Skeletal muscle satellite cell (primary cell): ENCODE data around the gene RPL28.
"Not testable (repeated sequence)": the region's sequence is repeated elsewhere in the genome, so short reads cannot be mapped to it uniquely, and the experiment has no call there.

Experiments
- H3K27me3 ChIP-seq: 2 replicates; pipeline ENCODE4 v1.7.0; 2013; ENCODE audit warnings: low read length; ENCODE audit not compliant: control insufficient read depth, insufficient read depth
- H3K36me3 ChIP-seq: 2 replicates; pipeline ENCODE4 v1.7.0; 2013; ENCODE audit warnings: mild to moderate bottlenecking, control low read depth, low read length; ENCODE audit not compliant: insufficient read depth
- H3K4me1 ChIP-seq: 2 replicates; pipeline ENCODE4 v1.7.0; 2013; ENCODE audit warnings: low read length; ENCODE audit not compliant: control insufficient read depth, insufficient read depth
- H3K4me2 ChIP-seq: 2 replicates; pipeline ENCODE4 v1.7.0; 2013; ENCODE audit warnings: mild to moderate bottlenecking, low read length
- H3K4me3 ChIP-seq: 2 replicates; pipeline ENCODE4 v1.7.0; 2013; ENCODE audit warnings: low read length
- H3K9ac ChIP-seq: 2 replicates; pipeline ENCODE4 v1.7.0; 2013; ENCODE audit warnings: mild to moderate bottlenecking, low read depth, low read length, moderate library complexity
- H3K9me3 ChIP-seq: replicated peaks from 2 replicates; pipeline ENCODE4 v1.7.0; 2013; ENCODE audit warnings: mild to moderate bottlenecking, control low read depth, low read length

Gene RPL28

DNA sequence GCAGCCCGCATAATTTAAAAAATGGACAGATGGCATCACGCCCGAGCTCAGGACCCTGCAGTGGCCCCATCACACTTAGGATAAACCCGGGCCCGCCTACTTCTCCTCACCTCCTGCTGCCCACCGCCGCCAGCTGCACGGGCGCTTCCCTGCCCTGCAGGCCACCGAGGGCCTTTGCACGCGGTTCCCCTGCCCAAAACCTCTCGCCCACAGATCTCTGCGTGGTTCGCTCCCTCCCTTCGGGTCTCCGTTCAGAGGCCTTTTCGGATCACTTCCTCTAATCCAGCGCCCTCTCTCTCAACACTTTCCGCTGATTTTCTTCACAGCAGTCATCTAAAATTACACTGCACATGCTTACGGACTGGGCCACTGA lies 55.6 kb downstream of the RPL28 start:
- Histone ChIP-seq H3K27me3 (peaks cover 64% of the 10 kb centered on the region), H3K4me2 (no peak overlapping the region), H3K9me3 (no peaks in the 10 kb centered on the region), H3K36me3 (no peaks in the 10 kb centered on the region), H3K9ac (no peak overlapping the region), H3K4me1 (peaks cover 3% of the 10 kb centered on the region), H3K4me3 (no peak overlapping the region)

DNA sequence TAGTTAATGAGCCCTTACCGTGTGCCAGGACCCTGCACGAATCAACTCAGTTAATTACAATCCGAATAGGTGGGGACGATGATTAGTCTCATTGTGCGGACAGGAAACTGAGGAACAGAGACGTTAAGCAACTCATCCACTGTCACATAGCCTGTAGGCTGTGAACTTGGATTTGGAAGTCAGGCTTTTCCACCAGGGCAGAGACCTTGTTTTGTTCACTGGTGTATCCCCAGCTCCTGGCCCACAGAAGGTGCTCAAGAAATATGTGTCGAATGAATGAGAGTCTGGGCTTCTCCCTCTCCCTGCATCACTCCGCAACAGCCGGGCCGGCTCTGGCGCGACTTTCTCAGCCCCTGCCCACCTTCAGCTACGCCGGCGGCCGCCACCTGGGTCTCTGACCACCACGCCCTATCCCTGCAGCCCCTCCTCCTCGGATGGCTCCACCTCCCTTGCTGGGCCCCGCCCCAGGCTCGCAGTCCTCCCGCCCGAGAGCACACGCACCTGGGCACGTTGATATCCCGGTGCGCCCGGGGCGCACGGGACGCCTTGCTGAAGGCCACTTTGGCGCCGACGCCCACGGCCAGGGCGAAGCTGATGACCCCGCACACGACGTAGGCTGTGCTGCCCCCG lies 56.1 kb downstream of the RPL28 start:
- peaks cover 67% of the 10 kb centered on the region for H3K27me3 ChIP-seq
- peaks cover 3% of the 10 kb centered on the region for H3K4me1 ChIP-seq
- H3K36me3 ChIP-seq: no peaks in the 10 kb centered on the region
- no peak overlapping the region for H3K4me2 ChIP-seq
- no peak overlapping the region for H3K9ac ChIP-seq
- no peaks in the 10 kb centered on the region for H3K9me3 ChIP-seq
- H3K4me3 ChIP-seq: no peak overlapping the region

DNA sequence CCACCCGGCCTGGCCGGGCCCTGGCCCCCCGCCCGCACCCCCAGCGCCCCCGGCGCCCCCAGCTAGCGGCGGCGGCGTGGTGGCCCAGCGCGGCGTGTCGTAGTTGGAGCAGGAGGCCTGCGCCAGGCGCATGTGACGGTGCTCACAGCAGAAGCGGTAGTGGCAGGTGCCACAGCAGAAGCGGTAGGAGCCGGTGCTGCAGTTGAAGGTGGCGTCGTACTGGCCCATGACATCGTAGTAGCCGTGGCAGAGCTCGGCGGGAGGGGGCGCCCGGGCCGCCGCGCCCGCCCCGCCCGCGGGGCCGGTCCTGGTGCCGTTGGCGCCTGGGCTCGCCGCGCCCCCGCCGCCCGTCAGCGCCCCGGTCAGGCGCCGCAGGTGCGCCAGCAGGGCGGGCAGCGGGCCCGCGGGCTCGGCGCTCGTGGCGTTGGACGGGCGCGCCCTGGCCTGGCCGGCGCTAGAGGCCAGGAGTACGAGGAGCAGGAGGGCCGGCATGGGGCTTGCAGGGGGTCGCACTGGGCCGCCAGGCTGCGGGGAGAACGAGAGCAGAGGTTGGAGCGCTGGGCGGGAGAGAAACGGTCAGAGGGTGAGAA lies 56.7 kb downstream of the RPL28 start:
- Histone ChIP-seq H3K4me2 (no peak overlapping the region), H3K4me3 (no peak overlapping the region), H3K4me1 (peaks cover 3% of the 10 kb centered on the region), H3K27me3 (peaks cover 72% of the 10 kb centered on the region), H3K36me3 (no peaks in the 10 kb centered on the region), H3K9me3 (no peaks in the 10 kb centered on the region), H3K9ac (no peak overlapping the region)

DNA sequence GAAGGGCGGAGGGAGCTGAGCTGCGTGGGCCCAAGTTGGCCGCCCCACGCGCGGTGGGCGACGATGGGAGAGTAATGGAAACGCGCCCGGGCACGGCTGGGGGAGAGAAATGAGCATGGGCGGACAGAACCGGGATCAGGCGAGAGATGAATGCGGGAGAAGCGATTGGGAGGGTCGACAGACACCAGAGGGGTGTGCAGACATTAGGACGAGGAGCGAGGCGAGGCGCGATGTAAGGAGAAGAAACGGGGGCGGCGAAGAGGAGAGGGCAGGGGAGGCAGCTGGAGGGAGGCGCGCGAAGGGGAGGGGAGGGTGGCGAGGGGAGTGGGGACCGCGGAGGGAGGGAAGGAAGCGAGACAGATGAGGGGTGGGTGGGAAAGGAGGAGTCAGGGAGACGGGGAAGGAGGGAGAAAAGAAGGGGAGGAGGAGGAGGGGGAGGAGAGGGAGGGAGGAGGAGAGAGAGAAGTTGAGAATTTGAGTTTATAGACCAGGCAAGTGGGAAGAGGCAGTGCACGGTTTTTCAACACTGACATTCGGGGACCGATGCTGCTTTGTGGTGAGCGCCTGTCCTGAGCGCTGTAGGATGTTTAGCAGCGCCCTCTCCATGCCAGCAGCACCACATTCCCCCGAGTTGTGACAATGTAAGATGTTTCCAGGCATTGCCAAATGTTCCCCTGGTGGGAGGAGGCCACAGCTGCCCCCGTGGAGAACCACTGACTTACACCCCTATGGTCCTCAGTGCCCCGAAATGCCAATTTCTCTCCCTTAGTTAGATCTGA lies 57.5 kb downstream of the RPL28 start, which contains the start of gene SHISA7:
Gene SHISA7 (minus strand): TSS at position 256 of the 779 bp plus-strand sequence. CDS start 437 bp downstream, outside the sequence.
- H3K27me3 ChIP-seq: peaks cover 77% of the 10 kb centered on the region
- H3K9me3 ChIP-seq: no peaks in the 10 kb centered on the region
- H3K36me3 ChIP-seq: no peaks in the 10 kb centered on the region
- peaks cover 3% of the 10 kb centered on the region for H3K4me1 ChIP-seq
- H3K4me2 ChIP-seq: no peak within 1 kb of the TSS
- no peak within 1 kb of the TSS for H3K9ac ChIP-seq
- H3K4me3 ChIP-seq: no peak within 1 kb of the TSS

DNA sequence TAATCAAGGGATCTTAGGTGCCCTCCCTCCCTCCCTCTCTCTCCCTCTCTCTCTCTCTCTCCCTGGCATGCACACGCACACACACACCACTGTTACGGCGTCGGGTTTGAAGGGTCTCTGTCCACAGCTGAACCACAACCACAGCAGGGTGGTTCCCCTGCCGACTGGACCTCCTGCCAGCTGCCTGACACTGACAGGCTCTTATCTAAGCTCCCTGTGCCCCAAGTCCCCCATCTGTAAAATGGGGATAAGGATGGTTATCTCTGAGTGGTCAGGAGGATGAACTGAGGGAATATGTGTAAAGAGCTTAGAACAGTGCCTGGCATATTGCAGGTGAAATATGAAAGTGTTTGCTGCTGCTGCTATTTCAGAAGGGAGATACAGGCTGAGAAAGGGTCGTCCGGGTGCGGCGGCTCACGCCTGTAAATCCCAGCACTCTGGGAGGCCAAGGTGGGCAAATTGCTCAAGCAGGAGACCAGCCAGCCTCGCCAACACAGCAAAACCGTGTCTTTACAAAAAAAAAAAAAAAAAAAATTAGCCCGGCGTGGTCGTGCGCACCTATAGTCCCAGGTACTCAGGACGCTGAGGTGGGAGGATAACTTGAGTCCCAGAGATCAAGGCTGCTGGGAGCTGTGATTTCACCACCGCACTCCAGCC lies 58.2 kb downstream of the RPL28 start:
- no peak overlapping the region for H3K4me3 ChIP-seq
- no peaks in the 10 kb centered on the region for H3K9me3 ChIP-seq
- H3K9ac ChIP-seq: no peak overlapping the region
- H3K27me3 ChIP-seq: peaks cover 75% of the 10 kb centered on the region
- H3K4me2 ChIP-seq: no peak overlapping the region
- H3K36me3 ChIP-seq: no peaks in the 10 kb centered on the region
- peaks cover 3% of the 10 kb centered on the region for H3K4me1 ChIP-seq

DNA sequence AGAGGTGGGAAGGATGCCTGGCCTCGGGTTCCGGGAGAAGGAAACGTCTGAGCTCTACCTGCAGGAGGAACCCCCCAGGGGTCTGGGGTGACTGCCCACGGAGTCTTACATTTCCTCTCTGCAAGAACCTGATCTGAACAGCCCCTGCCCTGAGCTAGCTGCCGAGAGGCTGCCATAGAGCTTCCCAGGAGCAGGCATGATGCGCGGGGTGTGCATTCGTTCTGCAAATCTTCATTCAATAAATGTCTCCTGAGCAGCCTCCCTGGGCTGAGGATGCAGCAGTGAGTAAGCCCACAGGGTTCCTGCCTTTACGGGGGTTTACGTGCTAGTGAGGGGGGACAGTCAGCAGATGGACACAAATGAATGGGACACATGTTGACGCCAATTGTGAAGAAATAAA lies 58.9 kb downstream of the RPL28 start:
- Histone ChIP-seq H3K9ac (no peak overlapping the region), H3K36me3 (no peaks in the 10 kb centered on the region), H3K4me1 (peaks cover 3% of the 10 kb centered on the region), H3K4me3 (no peak overlapping the region), H3K4me2 (no peak overlapping the region), H3K27me3 (peaks cover 74% of the 10 kb centered on the region), H3K9me3 (no peaks in the 10 kb centered on the region)

DNA sequence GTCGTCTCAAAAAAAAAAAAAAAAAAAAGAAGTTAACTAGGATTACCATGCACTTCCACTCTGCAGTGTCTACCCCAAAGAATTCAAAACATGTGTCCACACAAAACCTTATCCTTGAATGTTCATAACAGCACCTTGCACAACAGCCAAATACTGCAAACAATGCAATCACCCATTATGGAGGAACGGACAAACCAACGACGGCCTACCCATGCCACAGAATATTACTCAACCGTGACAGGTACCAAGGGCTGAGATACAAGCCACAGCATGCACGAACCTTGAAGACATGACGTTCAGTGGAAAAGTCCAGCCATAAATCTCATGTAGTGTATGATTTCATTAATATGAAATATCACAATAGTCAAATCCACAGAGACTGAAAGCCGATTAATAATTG lies 60.3 kb downstream of the RPL28 start:
- Histone ChIP-seq H3K9ac (no peak overlapping the region), H3K4me2 (no peak overlapping the region), H3K36me3 (no peaks in the 10 kb centered on the region), H3K9me3 (no peaks in the 10 kb centered on the region), H3K4me1 (no peaks in the 10 kb centered on the region), H3K27me3 (peaks cover 72% of the 10 kb centered on the region), H3K4me3 (no peak overlapping the region)

DNA sequence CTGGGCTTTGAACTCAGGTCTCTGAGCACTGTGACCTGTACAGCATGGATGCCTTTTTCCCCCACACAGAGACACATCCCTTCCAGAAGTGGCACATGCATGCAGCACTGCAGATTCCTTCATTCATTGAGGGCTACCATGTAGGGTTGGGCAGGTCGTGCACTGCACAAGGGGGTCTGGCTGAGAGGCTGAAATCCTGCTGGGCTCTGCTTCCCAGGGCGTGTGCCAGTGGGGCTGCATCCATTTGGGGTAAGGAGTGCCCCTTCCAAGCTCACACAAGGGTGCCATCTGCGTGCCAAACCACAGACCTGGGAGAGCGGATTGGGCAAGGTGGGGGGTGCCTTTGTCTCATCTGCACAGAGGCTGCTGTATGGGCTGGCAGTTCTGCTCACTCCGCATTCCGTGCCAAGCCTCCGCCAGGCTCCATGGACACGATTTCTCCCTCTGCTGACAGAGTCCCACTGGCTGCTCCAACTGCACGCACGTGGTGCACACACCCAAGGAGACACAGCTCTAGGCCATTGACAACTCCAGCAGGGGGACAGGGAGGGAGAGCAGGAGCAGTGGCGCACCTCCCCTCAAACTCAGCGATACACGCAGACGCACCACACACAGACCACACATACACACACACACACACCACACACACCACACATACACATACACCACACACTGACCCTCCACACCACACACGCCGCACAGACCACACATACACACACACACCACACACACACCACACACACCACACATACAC lies 61.9 kb downstream of the RPL28 start:
- Histone ChIP-seq H3K9me3 (no peaks in the 10 kb centered on the region), H3K27me3 (peaks cover 72% of the 10 kb centered on the region), H3K9ac (no peak overlapping the region), H3K4me1 (no peaks in the 10 kb centered on the region), H3K4me3 (no peak overlapping the region), H3K36me3 (no peaks in the 10 kb centered on the region), H3K4me2 (no peak overlapping the region)

DNA sequence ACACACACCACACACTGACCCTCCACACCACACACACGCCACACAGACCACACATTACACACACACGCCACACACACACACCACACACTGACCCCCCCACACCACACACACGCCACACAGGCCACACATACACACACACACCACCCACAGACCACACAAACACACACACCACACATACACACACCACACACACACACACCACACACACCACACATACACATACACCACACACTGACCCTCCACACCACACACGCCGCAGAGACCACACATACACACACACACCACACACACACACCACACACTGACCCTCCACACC lies 62.4 kb downstream of the RPL28 start:
- not testable (repeated sequence) for H3K4me1 ChIP-seq, H3K9ac ChIP-seq, H3K36me3 ChIP-seq, H3K4me2 ChIP-seq, H3K9me3 ChIP-seq, H3K4me3 ChIP-seq
- H3K27me3 ChIP-seq: peaks cover 68% of the 10 kb centered on the region

DNA sequence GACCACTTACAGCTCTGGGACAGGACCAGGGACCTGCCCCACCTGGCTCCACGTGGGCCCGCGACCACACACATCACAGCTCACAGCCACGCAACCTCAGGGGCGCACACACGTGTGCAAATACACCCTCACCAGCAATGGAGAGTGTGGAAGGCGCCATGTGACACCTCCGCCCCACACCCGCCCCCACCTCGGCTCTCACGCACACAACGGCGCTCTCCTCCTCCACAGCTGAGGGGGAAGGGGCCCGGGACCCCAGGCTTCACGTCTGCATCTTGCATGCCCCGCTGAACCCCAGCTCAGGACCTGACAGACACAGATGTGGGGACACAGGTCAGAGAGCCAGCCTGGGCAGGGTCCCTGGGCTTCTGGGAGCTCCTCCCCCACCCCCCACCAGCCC lies 63.7 kb downstream of the RPL28 start:
- Histone ChIP-seq H3K36me3 (no peaks in the 10 kb centered on the region), H3K4me1 (no peaks in the 10 kb centered on the region), H3K9ac (no peak overlapping the region), H3K9me3 (no peaks in the 10 kb centered on the region), H3K4me3 (no peak overlapping the region), H3K4me2 (no peak overlapping the region), H3K27me3 (peaks cover 56% of the 10 kb centered on the region)
